GM12892 (cell line): ENCODE measurements around the gene ITIH5.

ENCODE experiments used
- POLR2A ChIP-seq: IDR thresholded peaks from 2 replicates; pipeline ENCODE4 v1.6.1; 2011; ENCODE audit warnings: low read depth, low read length, control low read depth
- POLR2AphosphoS5 ChIP-seq: IDR thresholded peaks from 2 replicates; pipeline ENCODE4 v1.6.1; 2011; ENCODE audit warnings: low read depth, low read length, control low read depth

GRCh38 chr10:7519351-7519750 is 147.4 kb downstream of the ITIH5 start:
- TF ChIP-seq POLR2AphosphoS5 (no peak), POLR2A (no peak)
